Activated naive CD8-positive, alpha-beta T cell treated with anti-CD3 and anti-CD28 coated beads for 36 hours (primary cell): Measurements from ENCODE around the gene TOMM7. TPM values are rescaled to one million over a fixed set of nuclear protein-coding genes. Genes with fewer than 3 reads are reported as not detected.
A peak's percentile ranks its signal among the peaks of the same experiment; 100 is the strongest.
"Not testable (repeated sequence)": the region's sequence is repeated elsewhere in the genome, so short reads cannot be mapped to it uniquely, and the experiment has no call there.

Source experiments
- DNase-seq: peaks from one replicate; pipeline ENCODE4 v3.0.0; 2021
- H3K27ac Mint-ChIP-seq: one replicate; pipeline ENCODE4 v1.8.0; 2022; ENCODE audit warnings: mild to moderate bottlenecking, moderate library complexity, mixed read lengths
- H3K27me3 Mint-ChIP-seq: one replicate; pipeline ENCODE4 v1.8.0; 2022; ENCODE audit warnings: mild to moderate bottlenecking, mixed read lengths
- H3K36me3 Mint-ChIP-seq: one replicate; pipeline ENCODE4 v1.8.0; 2021; ENCODE audit warnings: mild to moderate bottlenecking, mixed read lengths
- H3K4me1 Mint-ChIP-seq: one replicate; pipeline ENCODE4 v1.8.0; 2021; ENCODE audit warnings: mixed read lengths
- H3K4me3 Mint-ChIP-seq: one replicate; pipeline ENCODE4 v1.8.0; 2022; ENCODE audit warnings: mild to moderate bottlenecking, moderate library complexity, mixed read lengths
- H3K9me3 Mint-ChIP-seq: one replicate; pipeline ENCODE4 v1.8.0; 2022; ENCODE audit warnings: mixed read lengths
- total RNA-seq, 2 experiments: library from RNA; stranded (reverse); gene quantifications; one replicate each; pipeline ENCODE4 v1.2.3, GENCODE V29; 2021

The TOMM7 gene
- total RNA-seq, 2 experiments from 2014 or later = 249 to 257 TPM

DNA sequence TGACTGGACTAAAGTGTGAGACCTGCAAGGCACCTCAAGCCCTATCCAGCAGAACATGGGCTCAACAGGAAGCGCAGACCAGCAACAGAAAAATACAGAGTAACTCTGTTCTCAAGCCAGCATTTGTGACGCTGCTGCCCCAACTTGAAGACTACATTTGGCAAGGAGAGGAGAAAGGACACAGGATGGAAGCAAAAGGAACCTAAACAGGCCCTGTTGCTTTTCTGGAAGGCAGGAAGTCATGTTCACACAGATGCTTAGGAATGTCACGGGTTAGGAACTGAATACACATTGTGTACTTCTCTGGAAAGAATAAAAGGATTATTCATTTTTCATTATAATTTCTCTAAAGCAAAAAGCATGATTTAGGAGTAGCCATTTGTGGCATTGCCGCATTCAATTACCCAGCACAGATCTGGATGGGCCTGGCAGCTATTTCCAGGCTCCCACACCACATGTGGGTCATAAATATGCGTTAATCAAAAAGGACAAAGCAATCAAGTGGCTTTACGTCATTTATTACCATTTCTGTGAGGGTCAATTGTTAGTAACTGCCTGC lies 19.8 kb upstream of the TOMM7 start:
- Mint-ChIP-seq H3K4me3 (no peak overlapping the region), H3K36me3 (no peaks in the 10 kb centered on the region), H3K9me3 (no peaks in the 10 kb centered on the region), H3K27ac (no peak overlapping the region), H3K4me1 (no peaks in the 10 kb centered on the region), H3K27me3 (peaks cover 9% of the 10 kb centered on the region)
- DNase-seq = no peak

DNA sequence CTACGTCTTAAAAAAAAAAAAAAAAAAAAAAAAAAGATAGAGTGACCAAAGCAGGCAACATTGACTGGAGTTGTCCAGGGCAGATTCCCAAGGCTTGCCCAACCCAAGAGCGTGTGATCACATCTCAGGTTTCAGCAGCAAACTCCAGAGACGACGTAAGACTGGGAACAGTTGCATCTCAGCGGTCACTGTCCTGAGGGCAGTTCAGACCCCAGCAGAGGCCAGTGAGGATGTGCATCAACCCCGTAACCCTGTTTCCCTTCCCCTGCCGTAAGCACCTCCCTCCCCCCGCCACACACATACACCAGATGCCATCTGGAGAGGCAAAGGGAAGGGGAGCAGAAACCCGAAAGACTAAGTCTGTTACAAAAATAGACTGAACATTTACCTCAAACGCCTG lies 19.3 kb upstream of the TOMM7 start:
- no peak for DNase-seq
- no peaks in the 10 kb centered on the region for H3K9me3 Mint-ChIP-seq
- peaks cover 9% of the 10 kb centered on the region for H3K27me3 Mint-ChIP-seq
- no peak overlapping the region for H3K27ac Mint-ChIP-seq
- no peak overlapping the region for H3K4me3 Mint-ChIP-seq
- no peaks in the 10 kb centered on the region for H3K36me3 Mint-ChIP-seq
- no peaks in the 10 kb centered on the region for H3K4me1 Mint-ChIP-seq

DNA sequence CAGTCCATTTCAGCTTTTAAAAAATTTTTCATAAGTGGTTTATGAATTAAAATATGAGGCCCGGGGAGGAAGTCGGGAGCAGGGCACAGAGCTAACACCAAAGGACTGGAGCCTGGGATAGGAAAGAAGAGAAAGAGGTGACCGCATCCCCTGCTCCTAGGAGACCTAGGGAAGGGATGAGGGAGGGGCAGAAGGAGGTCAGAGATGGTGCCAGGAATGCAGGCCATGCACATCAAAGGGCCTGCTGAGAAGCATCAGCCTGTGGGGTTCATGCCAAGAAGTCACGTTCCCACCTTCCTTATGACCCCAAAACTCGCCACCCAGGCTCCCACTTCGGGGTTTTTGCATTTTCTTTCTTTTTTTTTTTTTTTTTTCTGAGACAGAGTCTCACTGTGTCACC lies 14.7 kb upstream of the TOMM7 start:
- H3K4me3 Mint-ChIP-seq = no peak overlapping the region

DNA sequence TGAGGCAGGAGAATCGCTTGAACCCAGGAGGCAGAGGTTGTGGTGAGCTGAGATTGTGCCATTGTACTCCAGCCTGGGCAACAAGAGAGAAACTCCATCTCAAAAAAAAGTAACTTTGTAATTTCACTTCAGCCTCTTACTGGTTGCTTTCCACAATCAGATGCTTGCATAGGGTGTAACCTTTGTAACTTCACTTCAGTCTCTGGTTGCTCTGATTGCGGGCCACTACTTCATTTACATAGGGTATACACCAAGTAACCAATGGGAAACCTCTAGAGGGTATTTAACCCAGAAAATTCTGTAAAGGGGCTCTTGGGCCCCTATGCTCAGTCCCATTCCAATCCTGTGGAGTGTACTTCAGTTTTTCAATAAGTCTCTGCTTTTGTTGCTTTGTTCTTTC lies 13.9 kb upstream of the TOMM7 start:
- H3K4me3 Mint-ChIP-seq, H3K4me1 Mint-ChIP-seq, DNase-seq, H3K27ac Mint-ChIP-seq, H3K9me3 Mint-ChIP-seq, H3K36me3 Mint-ChIP-seq, H3K27me3 Mint-ChIP-seq: not testable (repeated sequence)

More for the DNA sequence above, 14.7 kb upstream of the TOMM7 start:
- peaks cover 9% of the 10 kb centered on the region for H3K27me3 Mint-ChIP-seq
- no peak for DNase-seq
- H3K4me1 Mint-ChIP-seq = no peaks in the 10 kb centered on the region
- H3K27ac Mint-ChIP-seq = no peak overlapping the region
- H3K9me3 Mint-ChIP-seq = no peaks in the 10 kb centered on the region
- no peaks in the 10 kb centered on the region for H3K36me3 Mint-ChIP-seq

DNA sequence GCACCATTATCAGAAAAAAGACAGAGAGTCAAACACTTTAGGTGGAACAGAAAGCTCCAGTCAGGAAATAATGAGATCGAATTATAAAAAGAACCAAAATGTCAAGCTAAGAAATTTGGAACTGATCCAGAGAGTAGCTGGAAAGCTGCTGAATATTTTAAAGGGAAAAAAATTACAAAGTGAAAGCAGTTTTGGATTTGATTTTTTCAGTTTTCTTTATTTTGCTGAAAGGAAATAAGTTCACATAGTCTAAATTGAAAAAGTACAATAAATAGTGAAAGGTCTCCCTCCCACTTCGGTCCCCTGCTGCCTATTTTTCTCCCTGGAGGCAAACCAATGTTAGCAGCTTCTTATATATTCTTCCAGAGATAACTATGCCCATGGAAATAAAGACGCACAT lies 11.3 kb upstream of the TOMM7 start:
- peaks cover 6% of the 10 kb centered on the region for H3K27me3 Mint-ChIP-seq
- no peaks in the 10 kb centered on the region for H3K4me1 Mint-ChIP-seq
- no peak overlapping the region for H3K4me3 Mint-ChIP-seq
- H3K36me3 Mint-ChIP-seq = no peaks in the 10 kb centered on the region
- H3K9me3 Mint-ChIP-seq = no peaks in the 10 kb centered on the region
- DNase-seq = no peak
- no peak overlapping the region for H3K27ac Mint-ChIP-seq

DNA sequence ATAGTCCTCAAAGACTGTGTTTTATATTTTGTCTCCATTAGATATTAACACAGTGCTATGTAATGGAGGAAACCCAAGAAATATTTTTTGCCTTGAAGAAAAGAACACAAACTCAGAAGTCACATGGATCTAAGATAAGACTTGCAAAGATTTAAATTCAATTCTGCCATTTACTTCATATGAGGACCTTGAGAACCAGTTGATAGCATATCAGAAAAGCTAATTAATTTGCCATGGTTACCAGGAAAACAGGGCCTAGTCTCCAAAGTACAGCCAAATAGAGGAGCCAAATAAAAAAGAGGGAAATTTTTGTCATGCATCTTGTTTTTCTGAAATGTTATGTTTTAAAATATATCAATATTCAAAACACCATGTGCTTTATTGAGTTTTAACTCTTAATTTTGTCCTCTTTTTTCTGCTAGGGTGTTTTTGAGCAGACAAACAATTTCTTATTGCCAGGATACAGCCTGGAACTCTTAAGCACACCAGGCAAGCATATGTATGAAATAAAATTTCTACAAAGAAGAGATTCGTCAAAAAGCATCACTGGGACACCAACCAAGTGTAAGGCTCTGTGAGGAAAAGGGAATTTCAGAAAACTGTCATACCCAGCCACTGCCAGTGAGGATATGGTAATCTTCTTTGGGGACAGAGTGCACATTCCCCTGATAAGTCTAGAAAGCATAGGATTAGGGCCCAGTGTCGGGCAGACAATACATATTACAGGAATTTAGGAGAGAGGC lies 10.6 kb upstream of the TOMM7 start:
- DNase-seq = no peak
- no peaks in the 10 kb centered on the region for H3K4me1 Mint-ChIP-seq
- H3K36me3 Mint-ChIP-seq = no peaks in the 10 kb centered on the region
- no peak overlapping the region for H3K4me3 Mint-ChIP-seq
- no peak overlapping the region for H3K27ac Mint-ChIP-seq
- H3K9me3 Mint-ChIP-seq = no peaks in the 10 kb centered on the region
- peaks cover 6% of the 10 kb centered on the region for H3K27me3 Mint-ChIP-seq

DNA sequence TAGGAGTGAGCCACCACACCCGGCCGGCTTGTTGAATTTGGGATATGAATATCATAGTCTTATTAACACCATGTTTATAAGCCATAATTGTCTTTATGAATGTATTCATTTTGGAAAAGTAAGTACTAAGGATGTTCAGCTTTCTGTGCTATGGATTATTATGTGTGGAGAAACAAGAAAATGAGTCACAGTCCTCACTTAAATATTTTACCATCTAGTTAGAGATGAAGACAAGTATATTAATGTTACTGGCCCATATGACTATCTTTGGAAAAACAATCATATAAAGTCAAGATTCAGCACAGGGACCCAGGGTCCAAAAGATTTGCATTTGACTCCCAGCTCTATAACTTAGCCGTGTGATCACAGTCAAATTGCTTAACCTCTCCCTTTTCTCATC lies 9.8 kb upstream of the TOMM7 start:
- no peaks in the 10 kb centered on the region for H3K4me1 Mint-ChIP-seq
- DNase-seq = no peak
- H3K9me3 Mint-ChIP-seq = no peaks in the 10 kb centered on the region
- H3K36me3 Mint-ChIP-seq = no peaks in the 10 kb centered on the region
- H3K27me3 Mint-ChIP-seq = peaks cover 1% of the 10 kb centered on the region
- no peak overlapping the region for H3K27ac Mint-ChIP-seq
- no peak overlapping the region for H3K4me3 Mint-ChIP-seq

DNA sequence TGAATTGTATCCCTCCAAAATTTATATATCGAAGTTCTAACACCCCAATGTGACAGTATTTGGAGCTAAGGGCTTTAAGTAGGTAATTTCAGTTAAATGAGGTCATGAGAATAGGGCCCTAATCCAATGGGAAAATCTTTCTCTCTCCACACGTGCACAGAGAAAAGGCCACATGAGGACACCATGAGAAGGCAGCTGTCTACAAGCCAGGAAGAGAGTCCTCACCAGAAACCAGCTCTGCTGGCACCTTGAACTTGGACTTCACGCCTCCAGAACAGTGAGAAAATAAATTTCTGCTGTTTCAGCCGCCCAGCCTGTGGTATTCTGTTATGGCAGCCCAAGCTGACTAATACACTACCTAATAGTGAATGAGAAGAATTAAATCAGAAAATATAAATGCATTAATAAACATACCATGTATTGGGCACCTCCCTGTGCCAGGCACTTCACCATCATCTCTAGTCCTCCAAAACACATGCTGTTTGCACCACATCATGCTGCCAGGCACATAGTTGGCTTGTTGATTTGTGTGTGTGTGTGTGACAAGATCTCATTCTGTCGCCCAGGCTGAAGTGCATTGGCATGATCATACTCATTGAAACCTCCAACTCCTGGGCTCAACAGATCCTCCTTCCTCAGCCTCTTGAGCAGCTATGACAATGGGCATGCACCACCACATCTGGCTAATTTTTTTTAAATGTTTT lies 9.1 kb upstream of the TOMM7 start:
- Mint-ChIP-seq H3K4me3 (no peak overlapping the region), H3K4me1 (no peaks in the 10 kb centered on the region), H3K27me3 (peaks cover 7% of the 10 kb centered on the region), H3K27ac (no peak overlapping the region), H3K36me3 (no peaks in the 10 kb centered on the region), H3K9me3 (no peaks in the 10 kb centered on the region)
- DNase-seq = no peak

DNA sequence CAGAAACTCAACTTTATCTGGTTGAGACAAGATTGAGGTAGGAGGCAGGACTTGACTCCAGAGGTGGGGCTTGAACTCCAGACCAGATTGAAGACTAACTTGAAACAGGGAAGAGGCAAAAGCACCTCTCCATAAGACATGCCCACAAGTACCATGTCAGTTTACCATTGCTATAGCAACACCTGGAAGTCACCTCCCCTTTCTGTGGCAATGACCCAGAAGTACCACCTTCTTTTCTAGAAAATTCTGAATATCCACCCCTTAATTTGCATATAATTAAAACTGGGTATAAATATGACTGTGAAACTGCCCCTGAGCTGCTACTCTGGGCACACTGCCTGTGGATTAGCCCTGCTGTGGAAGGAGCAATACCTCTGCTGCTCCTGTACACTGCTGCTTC lies 4.9 kb upstream of the TOMM7 start:
- H3K4me3 Mint-ChIP-seq = no peak overlapping the region
- DNase-seq = no peak
- no peaks in the 10 kb centered on the region for H3K9me3 Mint-ChIP-seq
- H3K4me1 Mint-ChIP-seq = peaks cover 3% of the 10 kb centered on the region
- no peak overlapping the region for H3K27ac Mint-ChIP-seq
- peaks cover 32% of the 10 kb centered on the region for H3K27me3 Mint-ChIP-seq
- H3K36me3 Mint-ChIP-seq = peaks cover under 1% of the 10 kb centered on the region

DNA sequence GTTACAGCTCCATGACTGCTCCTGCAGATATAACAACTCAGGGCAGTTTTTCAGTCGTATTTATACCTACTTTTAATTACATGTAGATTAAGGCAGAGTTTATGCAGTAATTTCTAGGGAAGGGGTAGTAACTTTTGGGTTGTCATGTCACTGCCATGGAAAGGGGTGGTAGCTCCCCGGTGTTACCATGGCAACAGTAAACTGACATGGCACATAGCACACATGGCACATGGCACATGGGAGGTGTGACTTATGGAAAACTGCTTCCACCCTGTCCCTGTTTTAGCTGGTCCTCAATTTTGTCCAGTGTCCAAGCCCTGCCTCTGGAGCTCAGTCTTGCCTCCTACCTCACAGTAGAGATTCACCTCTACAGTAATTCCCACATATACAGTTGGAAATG lies 3.9 kb upstream of the TOMM7 start:
- Mint-ChIP-seq H3K36me3 (peaks cover 6% of the 10 kb centered on the region), H3K9me3 (no peaks in the 10 kb centered on the region), H3K4me1 (peaks cover 3% of the 10 kb centered on the region), H3K4me3 (no peak overlapping the region), H3K27ac (no peak overlapping the region), H3K27me3 (peaks cover 32% of the 10 kb centered on the region)
- DNase-seq = no peak

DNA sequence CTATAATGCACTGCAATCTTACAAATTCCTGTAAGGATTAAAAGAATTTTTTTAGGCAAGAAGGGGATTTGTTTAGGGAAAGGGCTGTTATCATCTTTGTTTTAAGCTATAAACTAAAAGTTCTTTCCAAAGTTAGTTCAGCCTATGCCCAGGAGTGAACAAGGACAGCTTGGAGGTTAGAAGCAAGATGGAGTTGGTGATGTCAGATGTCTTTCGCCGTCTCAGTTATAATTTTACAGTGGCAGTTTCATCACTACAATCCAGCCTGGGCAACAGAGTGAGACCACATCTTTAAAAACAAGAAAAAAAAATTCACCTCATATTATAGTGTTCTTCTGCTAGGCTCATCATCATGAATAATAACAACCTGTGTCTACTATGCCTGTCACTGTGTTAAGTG lies 2.1 kb upstream of the TOMM7 start:
- H3K4me1 Mint-ChIP-seq = peaks cover 12% of the 10 kb centered on the region
- H3K9me3 Mint-ChIP-seq = no peaks in the 10 kb centered on the region
- H3K4me3 Mint-ChIP-seq = no peak overlapping the region
- no peak for DNase-seq
- peaks cover 13% of the 10 kb centered on the region for H3K36me3 Mint-ChIP-seq
- H3K27ac Mint-ChIP-seq = no peak overlapping the region
- peaks cover 32% of the 10 kb centered on the region for H3K27me3 Mint-ChIP-seq

DNA sequence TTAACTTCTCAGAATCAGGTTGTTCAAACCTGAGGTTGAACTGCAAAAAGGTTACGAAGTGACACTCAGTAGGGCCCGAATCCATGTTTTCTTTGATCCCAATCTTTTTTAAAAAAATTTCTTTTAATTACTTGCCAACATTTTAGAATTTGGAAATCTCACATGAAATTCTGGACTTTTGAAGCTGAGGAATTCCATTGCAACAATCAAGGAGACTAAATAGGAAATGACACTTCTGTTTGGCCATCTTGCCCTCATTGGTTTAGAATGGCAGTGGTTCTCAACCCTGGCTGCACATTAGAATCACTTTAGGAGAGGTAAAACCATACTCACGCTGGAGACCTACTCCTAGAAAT lies 471 bp upstream of the TOMM7 start:
- Mint-ChIP-seq H3K27me3 (peaks cover 32% of the 10 kb centered on the region), H3K9me3 (no peaks in the 10 kb centered on the region), H3K4me1 (peaks cover 20% of the 10 kb centered on the region), H3K4me3 (peak overlapping the region; percentile 98), H3K27ac (peak overlapping the region; percentile 93), H3K36me3 (peaks cover 17% of the 10 kb centered on the region)
- DNase-seq = no peak

DNA sequence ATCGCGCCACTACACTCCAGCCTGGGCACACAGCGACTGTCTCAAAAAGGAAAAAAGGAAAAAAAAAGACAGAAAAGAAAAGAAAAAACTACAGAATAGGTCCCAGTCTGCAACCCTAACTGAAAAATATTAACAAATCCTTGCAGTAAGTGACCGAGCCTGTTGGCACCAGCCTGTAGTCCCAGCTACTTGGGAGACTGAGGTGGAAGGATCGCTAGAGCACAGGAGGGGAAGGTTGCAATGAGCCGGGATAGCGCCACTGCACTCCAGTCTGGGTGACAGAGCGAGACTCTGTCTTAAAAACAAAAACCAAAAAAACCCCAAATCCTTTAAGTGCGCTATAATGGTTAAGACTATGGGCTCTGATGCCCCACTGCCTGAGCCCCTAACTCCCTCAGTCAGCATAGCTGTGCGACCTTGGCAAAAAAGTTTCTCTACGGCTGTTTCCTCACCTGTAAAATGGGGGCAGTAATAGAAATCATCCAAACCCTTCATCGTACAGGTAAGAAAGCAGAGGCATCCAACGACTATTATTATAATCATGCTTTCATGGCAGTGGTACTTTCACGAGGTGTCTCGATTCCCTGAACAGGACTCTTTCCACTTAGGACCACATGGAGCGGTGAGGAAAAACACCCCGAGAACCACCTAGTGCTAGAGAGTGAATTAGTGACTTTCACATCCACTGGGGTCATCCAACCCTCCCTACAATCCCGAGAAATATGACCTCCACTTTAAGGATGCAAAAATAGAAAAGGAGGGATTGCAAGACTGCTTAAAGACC lies 755 bp downstream of the TOMM7 start:
- peaks cover 17% of the 10 kb centered on the region for H3K36me3 Mint-ChIP-seq
- peaks cover 27% of the 10 kb centered on the region for H3K4me1 Mint-ChIP-seq
- peak; percentile 8 for DNase-seq
- H3K27ac Mint-ChIP-seq = peak overlapping the region; percentile 93
- no peaks in the 10 kb centered on the region for H3K9me3 Mint-ChIP-seq
- peak overlapping the region; percentile 98 for H3K4me3 Mint-ChIP-seq
- H3K27me3 Mint-ChIP-seq = peaks cover 25% of the 10 kb centered on the region

DNA sequence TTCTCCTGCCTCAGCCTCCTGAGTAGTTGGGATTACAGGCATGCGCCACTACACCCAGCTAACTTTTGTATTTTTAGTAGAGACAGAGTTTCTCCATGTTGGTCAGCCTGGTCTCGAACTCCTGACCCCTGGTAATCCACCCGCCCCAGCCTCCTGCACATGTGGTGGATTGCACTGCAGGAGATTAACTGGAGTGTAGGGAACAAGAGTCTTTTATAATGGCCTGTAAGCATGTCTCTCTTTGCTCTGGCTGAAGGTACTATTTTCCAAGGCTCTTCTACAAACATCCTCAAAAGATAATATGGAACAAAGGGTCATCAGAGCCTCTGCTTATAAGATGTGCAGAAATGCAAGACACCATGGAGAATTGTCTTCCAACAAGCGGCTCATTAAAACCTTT lies 3.2 kb downstream of the TOMM7 start:
- H3K27ac Mint-ChIP-seq = no peak overlapping the region
- H3K4me3 Mint-ChIP-seq = peak overlapping the region; percentile 29
- no peaks in the 10 kb centered on the region for H3K9me3 Mint-ChIP-seq
- H3K36me3 Mint-ChIP-seq = peaks cover 24% of the 10 kb centered on the region
- DNase-seq = no peak
- peaks cover 10% of the 10 kb centered on the region for H3K27me3 Mint-ChIP-seq
- H3K4me1 Mint-ChIP-seq = peaks cover 41% of the 10 kb centered on the region
